Gastrocnemius medialis (tissue), 4 donors: ENCODE results near the gene SRP9.

Experiments used
- CTCF ChIP-seq, 5 experiments: fragments of 450-650 bp in 3 of 5; fragments of 200-600 bp in 2 of 5; sonication (generic) in 2 of 5; IDR thresholded peaks in 4 of 5; conservative IDR thresholded peaks in 1 of 5; 1 replicate in 4 of 5; 2 replicates in 1 of 5; pipeline ENCODE4 v1.5.1; 2016 to 2019; ENCODE audit warnings: antibody characterized with exemption in 5 of 5, mild to moderate bottlenecking in 3 of 5, moderate library complexity in 3 of 5
- POLR2A ChIP-seq, 2 donors: fragments of 450-650 bp; IDR thresholded peaks; one replicate each; pipeline ENCODE4 v1.6.1; 2017; ENCODE audit warnings: antibody characterized with exemption in 2 of 2, mild to moderate bottlenecking in 2 of 2, moderate library complexity in 2 of 2

- no peak for TF ChIP-seq CTCF (IDR thresholded peaks at IDR 0.05 in 4 of 5, conservative IDR thresholded peaks at IDR 0.05 in 1 of 5)
- TF ChIP-seq POLR2A (IDR thresholded peaks at IDR 0.05): no peak
Observed at GRCh38 chr1:225816643-225817538, 39.3 kb downstream of the SRP9 start.
